Measurements from ENCODE around the gene FAM13C.

The FAM13C gene

DNA sequence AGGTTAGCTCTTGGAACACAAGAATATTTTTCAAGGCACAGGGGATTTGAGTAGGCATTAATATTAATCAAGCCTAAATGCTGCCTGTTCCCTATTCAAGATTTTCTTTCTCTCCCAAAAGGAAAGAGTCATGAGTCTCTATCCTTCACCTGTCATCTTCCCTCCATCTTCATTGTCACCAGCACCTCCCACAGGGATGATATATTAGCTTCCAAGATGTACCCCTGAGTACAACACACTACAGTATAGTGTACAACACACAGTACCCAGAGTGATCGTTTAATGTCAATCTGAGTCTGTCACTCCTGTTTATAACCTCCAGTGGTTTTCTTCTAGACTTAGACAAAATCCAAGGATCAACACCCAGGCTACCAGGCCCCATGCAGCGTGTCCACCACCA, 50.1 kb downstream of the FAM13C start:
- DNase-seq: no peak

GRCh38 chr10:59311025-59311424, 51.3 kb downstream of the FAM13C start:
- DNase-seq: no peak

DNA sequence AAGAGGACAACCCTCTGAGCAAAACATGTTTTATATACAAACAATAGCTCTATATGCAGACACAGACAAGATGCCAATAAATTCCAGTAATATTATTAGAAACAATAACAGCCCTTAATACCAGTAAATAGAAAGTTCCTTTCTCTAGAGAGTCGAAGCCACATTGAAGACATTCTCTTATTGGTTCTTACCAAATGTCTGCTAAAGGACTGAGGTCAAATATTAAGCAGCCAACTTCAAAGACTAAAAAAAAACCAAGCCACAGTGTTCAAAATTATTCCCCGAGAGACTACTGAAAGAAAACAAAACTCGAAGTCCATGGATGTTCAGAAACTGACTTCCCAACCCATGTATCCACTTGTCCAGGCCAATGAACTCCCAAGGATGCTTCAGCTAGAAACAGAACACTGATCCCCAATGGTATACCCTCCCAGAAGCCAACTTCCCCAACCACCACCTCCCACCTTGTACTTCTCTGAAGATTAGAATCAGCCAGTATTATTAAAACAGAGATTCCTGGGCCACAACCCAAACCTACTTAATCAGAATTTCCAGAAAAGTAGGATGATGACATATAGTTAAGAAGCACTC, 51.9 kb downstream of the FAM13C start:
- DNase-seq: no peak

DNA sequence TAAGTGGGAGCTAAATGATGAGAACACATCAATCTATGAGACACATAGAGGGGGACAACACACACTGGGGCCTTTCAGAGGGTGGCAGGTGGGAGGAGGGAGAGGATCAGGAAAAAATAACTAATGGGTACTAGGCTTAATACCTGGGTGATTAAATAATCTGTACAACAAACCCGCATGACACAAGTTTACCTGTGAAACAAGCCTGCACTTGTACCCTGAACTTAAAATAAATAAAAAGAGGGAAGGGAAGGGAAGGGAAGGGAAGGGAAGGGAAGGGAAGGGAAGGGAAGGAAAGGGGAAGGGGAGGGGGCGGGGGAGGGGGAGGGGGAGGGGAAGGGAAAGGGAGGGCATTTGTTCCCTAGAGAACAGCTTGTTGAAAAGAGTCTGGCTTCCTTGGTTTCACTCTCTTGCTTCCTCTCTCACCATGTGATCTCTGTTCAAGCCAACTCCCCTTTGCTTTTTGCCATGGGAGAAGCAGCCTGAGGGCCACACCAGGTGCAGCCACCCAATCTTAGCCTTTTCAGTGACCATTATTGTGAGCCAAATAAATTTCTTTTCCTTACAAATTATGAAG, 57.7 kb downstream of the FAM13C start:
- DNase-seq: no peak

DNA sequence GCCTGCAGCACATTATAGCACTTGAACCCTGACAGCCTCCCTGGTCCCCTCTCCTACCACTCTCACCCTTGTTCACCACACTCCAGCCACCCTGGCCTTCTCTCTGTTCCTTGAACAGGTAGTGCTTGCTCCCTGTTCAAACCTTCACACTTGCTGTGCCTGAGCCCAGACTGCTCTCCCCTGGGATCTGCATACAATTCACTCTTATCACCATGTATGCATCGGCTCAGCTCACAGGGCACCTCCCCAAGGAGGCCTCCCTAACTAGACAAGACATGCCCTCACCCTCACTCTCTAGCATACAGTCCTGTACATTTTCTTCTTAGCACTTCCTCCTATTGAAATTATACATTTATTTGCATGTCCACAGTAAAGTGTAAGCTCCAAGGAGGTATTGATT, 59.3 kb downstream of the FAM13C start:
- DNase-seq: no peak

- no peak for DNase-seq
Observed at GRCh38 chr10:59302381-59302780, 60.0 kb downstream of the FAM13C start.

- no peak for DNase-seq
Observed at GRCh38 chr10:59301067-59301754, 61.1 kb downstream of the FAM13C start.

DNA sequence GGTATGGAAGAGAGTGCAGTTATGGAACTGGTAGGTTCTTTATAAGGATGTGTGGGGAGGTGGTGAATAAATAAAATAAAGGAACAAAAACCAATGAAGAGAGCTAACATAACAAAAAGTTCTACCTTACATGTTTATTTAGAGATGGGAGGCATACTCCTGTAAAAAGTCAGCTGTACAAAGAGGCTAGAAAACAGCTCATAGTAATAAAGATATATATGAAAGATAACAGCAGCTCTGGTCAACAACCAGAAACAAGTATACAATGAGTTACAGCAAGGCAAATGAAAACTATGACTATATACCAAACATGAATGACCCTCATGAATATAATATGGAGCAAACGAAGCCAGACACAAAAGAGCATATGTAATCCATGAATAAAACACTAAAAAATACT, 62.0 kb downstream of the FAM13C start:
- no peak for DNase-seq

- no peak for DNase-seq
Observed at GRCh38 chr10:59299933-59300332, 62.4 kb downstream of the FAM13C start.

- no peak for DNase-seq
Observed at GRCh38 chr10:59290448-59290847, 71.9 kb downstream of the FAM13C start.

DNA sequence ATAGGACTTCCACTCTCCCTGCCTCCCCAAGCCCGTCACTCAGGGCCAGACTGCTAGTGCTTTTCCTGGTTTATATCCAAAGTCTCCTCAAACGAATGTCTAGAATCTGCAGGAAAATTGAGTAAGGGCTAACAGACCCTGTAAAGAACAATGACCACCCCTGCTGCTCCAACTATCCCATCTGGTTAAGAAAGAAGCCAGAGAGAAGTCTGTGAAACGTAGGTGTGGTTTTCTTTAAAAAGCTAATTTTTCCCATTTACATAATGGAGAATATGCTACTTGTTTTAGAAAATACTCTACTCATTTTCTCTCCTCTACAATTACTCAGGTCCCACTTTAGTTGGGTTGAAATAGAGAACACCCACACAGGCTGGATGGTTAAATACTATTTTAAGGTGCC, 72.5 kb downstream of the FAM13C start:
- no peak for DNase-seq

DNA sequence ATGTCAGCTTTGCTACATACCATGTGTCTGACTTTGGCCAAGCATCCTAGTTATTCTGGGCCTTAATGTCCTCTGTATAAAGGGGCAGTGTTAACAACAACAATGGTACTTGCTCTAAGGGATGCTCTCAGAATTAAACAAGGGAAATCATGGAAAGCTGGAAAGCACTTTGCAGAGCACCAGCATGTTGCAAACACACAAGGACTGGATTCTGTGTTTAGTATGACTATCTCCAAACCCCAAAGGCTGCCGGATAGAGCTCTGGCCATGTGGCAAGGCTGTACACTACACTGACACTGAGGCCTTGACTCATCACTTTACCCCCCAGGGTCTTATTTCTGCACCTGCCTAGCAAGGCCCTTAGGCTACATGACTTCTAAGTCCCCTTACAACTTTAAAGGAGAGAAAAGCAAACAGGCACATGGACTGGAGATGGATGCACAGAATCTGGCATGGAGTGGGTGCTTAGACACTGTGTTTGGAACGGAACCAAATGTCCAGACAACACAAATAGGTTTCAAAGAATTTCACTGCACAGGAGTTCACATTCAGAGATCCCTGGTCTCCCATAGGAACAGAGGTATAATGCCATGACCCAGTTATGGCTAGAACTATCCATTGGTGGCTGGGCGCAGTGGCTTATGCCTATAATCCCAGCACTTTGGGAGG, 74.6 kb downstream of the FAM13C start:
- DNase-seq: no peak

DNA sequence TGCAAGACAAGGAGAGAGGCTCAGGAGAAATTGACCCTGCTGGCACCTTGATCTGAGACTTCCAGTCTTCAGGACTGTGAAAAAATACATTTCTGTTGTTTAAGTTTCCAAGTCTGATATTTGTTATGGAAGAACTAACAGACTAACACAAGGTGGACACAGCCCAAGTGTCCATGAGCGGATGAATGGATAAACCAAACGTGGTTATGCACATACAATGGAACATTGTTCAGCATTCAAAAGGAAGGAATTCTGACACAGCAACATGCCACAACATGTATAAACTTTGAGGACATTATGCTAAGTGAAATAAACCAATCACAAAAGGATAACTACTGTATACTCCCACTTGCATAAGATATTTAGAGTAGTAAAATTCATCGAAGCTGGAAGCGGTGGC, 76.5 kb downstream of the FAM13C start:
- no peak for DNase-seq

DNA sequence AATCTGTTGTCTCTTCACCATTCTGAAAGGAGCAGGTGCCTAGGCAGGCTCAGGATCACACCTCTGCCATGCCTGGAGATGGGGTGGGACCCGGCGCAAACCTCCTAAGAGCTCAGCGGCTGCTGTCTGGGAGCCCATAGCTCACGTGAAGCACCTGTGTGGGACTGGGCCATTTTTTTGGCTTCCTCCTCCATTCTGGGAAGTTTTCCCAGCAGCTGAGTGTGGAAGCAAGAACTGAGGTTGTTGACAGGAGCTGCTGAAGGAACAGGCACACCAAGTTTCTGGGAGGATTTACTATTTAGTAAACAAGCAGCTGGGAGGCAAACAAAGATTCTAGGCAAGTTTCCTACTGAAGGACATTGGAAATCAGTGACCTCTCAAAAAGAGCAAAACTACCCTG, 77.3 kb downstream of the FAM13C start:
- DNase-seq: no peak

GRCh38 chr10:59284118-59284975, 78.0 kb downstream of the FAM13C start:
- no peak for DNase-seq

DNA sequence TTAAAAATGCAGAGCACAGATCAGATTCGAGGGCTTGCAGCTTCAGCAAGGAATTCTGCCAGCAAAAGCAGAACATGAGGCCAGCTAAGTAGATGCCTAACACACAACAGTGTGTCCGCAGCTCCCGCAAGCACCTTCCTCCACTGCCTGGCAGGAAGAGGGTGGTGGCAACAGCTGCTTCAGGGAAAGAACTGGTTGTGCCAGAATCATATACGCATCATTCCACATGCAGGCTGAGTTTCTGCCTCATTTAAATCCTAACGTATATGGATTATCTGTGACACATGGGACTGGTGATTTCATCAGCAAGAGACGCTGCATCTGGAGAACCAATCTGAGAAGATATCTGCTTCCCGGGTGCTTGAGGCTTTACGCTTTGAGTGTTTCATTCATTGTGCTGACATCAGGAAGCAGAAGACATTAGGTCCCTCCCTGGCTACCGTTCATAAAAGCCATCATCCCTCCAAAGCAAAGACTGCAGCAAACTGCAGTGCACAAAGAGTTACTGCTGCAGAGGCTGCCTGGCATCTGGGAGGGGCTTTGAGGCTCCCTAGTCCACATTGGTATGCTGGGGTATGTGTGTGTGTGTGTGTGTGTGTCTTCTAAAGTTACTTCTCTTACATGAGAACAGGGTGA, 78.8 kb downstream of the FAM13C start:
- no peak for DNase-seq

- no peak for DNase-seq
Observed at GRCh38 chr10:59281861-59282260, 80.5 kb downstream of the FAM13C start.

GRCh38 chr10:59279991-59280505, 82.3 kb downstream of the FAM13C start:
- no peak for DNase-seq

DNA sequence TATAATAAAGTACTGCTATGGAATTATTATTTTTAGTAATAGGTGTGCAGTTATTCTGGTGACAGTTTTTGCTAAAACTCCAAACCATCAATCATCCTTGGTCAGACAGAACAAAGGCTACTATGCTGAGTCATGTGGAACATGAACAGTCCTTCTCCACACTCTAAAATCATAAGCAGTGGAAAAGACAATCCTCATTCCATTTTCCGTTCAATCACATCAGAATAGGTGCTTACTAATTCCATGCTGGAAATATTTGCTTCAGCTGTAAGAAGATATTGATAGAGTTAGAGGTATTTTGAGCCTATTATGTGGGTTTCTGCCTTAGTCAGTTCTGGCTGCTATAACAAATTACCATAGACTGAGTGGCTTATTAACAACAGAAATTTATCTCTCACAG, 82.9 kb downstream of the FAM13C start:
- no peak for DNase-seq

GRCh38 chr10:59276919-59277318, 85.4 kb downstream of the FAM13C start:
- no peak for DNase-seq

DNA sequence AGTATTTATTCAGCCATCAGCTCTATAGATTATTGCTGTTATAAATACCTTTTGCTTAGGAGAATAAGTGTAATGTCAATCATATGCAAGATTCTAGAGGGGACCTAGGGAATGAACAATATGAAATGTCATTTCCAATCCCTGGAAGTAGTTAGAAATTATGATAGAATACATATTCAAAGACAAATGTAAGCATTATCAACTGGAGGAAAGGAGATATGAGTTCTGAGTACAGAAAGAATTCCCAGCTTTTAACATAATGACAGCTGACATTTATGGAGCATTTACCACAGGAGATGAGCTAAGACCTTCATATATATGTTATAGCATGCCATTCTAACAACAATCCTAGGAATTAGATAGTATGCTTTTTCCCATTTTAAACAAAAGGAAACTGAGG, 86.2 kb downstream of the FAM13C start:
- no peak for DNase-seq

DNA sequence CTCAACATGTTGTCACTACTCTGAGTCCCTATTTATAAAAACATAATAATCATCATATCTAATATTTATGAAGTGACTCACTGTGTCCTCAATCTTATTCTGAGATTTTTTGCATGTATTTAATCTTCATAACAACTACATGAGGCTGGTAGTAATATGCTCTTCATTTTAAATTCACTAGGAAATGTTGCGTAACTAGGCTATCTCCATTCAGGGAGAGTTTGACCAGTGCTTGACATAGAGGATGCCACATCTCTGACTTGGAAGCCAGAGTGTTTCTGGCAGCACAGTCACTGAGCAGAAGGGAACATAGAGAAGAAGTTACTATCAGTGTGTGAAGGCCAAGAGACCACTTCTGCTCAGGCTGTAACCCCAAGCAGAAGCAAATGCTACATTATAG, 88.9 kb downstream of the FAM13C start:
- no peak for DNase-seq
